ENCODE measurements around the gene SDCCAG8. TPM values are rescaled to one million over a fixed set of nuclear protein-coding genes. Genes with fewer than 3 reads are reported as not detected.

Gene SDCCAG8
- total RNA-seq, 1 experiment from 2014 or later = 10.0 TPM

DNA sequence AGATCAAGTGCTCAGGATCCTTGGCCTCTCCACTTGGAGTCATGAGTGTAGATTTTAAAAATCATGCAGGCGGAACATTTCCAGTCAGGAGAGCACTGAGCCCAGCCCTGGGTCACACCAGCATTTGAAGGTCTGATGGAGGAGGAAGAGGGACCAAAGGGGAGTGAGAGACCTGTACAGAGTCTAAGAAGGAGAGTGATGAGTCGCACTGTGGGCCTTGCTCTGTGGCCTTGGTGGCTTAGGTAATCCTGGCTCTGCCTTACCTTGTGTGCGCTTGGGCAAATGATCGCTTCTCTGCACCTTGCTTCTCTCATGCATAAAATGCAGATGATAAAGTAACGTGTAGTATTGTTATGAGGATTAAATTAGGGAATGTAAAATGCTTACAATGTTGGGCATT lies 225.3 kb downstream of the SDCCAG8 start:
- H2BK15ac ChIP-seq (ENCODE audit: low read depth, low read length) = no peak overlapping the region
- no peak overlapping the region for H3K9ac ChIP-seq (ENCODE audit: extremely low read depth, insufficient read length, low read length)
- TF ChIP-seq, protein P1, sequence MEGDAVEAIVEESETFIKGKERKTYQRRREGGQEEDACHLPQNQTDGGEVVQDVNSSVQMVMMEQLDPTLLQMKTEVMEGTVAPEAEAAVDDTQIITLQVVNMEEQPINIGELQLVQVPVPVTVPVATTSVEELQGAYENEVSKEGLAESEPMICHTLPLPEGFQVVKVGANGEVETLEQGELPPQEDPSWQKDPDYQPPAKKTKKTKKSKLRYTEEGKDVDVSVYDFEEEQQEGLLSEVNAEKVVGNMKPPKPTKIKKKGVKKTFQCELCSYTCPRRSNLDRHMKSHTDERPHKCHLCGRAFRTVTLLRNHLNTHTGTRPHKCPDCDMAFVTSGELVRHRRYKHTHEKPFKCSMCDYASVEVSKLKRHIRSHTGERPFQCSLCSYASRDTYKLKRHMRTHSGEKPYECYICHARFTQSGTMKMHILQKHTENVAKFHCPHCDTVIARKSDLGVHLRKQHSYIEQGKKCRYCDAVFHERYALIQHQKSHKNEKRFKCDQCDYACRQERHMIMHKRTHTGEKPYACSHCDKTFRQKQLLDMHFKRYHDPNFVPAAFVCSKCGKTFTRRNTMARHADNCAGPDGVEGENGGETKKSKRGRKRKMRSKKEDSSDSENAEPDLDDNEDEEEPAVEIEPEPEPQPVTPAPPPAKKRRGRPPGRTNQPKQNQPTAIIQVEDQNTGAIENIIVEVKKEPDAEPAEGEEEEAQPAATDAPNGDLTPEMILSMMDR (conservative IDR thresholded peaks at IDR 0.05) = no peak
- no peak overlapping the region for H3K4me2 ChIP-seq (ENCODE audit: insufficient read depth, insufficient read length, low read length)
- no peak overlapping the region for H2AK5ac ChIP-seq (ENCODE audit: insufficient read length, low read length)
- H3K79me2 ChIP-seq (ENCODE audit: insufficient read depth, low read length) = no peaks in the 10 kb centered on the region
- no peaks in the 10 kb centered on the region for H4K20me1 ChIP-seq (ENCODE audit: control insufficient read depth, insufficient read depth, insufficient read length)
- H3K9me3 Mint-ChIP-seq = peaks cover 0 to 4% of the 10 kb centered on the region in 2 experiments; a peak in 3 of 5 replicates
- no peaks in the 10 kb centered on the region for H3K79me1 ChIP-seq (ENCODE audit: insufficient read depth, low read depth, low read length, poor library complexity, severe bottlenecking)
- no peak overlapping the region for H4K91ac ChIP-seq (ENCODE audit: insufficient read length, low read depth, low read length)
- H3K4me1 Mint-ChIP-seq = peaks cover 27 to 29% of the 10 kb centered on the region in 2 experiments
- peaks cover 3 to 5% (median 3%) of the 10 kb centered on the region in 3 experiments; a peak in 4 of 7 replicates for H3K36me3 Mint-ChIP-seq (ENCODE audit: insufficient read depth in 1 of 3, low read depth in 3 of 3)
- no peak overlapping the region for H3K23ac ChIP-seq (ENCODE audit: insufficient read length, low read depth, low read length)
- H2BK5ac ChIP-seq (ENCODE audit: insufficient read length, low read length) = no peak overlapping the region
- H3K27ac Mint-ChIP-seq = no peak overlapping the region
- no peak overlapping the region for H3T11ph ChIP-seq (ENCODE audit: low read length)
- no peak overlapping the region for H2AFZ ChIP-seq (ENCODE audit: low read length)
- H3K27me3 ChIP-seq (ENCODE audit: insufficient read depth, low read length) = no peaks in the 10 kb centered on the region; the same call in 1 of the 2 replicates
- H3K18ac ChIP-seq (ENCODE audit: insufficient read length, low read depth, low read length) = no peak overlapping the region
- no peak overlapping the region for H2BK120ac ChIP-seq (ENCODE audit: low read depth, low read length, poor library complexity, severe bottlenecking)
- H4K5ac ChIP-seq (ENCODE audit: insufficient read length, low read depth, low read length) = no peak overlapping the region
- H3K4me3 Mint-ChIP-seq = no peak overlapping the region
- no peak overlapping the region for H3K56ac ChIP-seq (ENCODE audit: insufficient read length, low read depth, low read length)
- WGBS (ENCODE audit: extremely low coverage, insufficient read length, low lambda C conversion rate) = 100% methylated on average over 1 of the region's 5 CpGs
- no peaks in the 10 kb centered on the region for H3K9me3 ChIP-seq (ENCODE audit: control insufficient read depth, low read depth, low read length)
- no peak overlapping the region for H2BK12ac ChIP-seq (ENCODE audit: insufficient read length, low read depth, low read length)
- no peak for DNase-seq
- H3K4me1 ChIP-seq (ENCODE audit: insufficient read depth, low read length) = no peaks in the 10 kb centered on the region; the same call in 1 of the 2 replicates
- H3K23me2 ChIP-seq (ENCODE audit: insufficient read length, low read depth, low read length, poor library complexity, severe bottlenecking) = peaks cover 11% of the 10 kb centered on the region
- H3K4ac ChIP-seq (ENCODE audit: low read depth, low read length) = no peak overlapping the region
- H3K27ac ChIP-seq (ENCODE audit: insufficient read length, low read depth, low read length) = no peak overlapping the region
- no peak overlapping the region for H4K8ac ChIP-seq (replicated peaks; ENCODE audit: insufficient read length, low read depth, low read length)
- no peak overlapping the region for H2BK20ac ChIP-seq (ENCODE audit: low read depth, low read length, poor library complexity, severe bottlenecking)
- peaks cover 14% of the 10 kb centered on the region for H3K27me3 Mint-ChIP-seq (ENCODE audit: low read depth)
- H3K14ac ChIP-seq (ENCODE audit: insufficient read depth, low read length) = no peak overlapping the region
